A549 (cell line): Measurements from ENCODE around the gene ASXL2. TPM values are rescaled to one million over a fixed set of nuclear protein-coding genes. Genes with fewer than 3 reads are reported as not detected.

Source experiments
- ATAC-seq, 2 experiments: fragments of 200-7000 bp in 1 of 2; fragments of >200 bp in 1 of 2; cut with Nextera tagmentation in 1 of 2; cut with Tn5 transposase in 1 of 2; 3 replicates each; pipeline versions ENCODE4 v1.8.0 to v1.9.1; 2018 to 2020; ENCODE audit warnings: mild to moderate bottlenecking in 1 of 2, moderate library complexity in 1 of 2
- CTCF ChIA-PET: fragments of 300-600 bp; sonication (Branson Sonifier 250); formaldehyde crosslinking; extraction: SDS; loops from one replicate; lab custom pipeline; 2021; ENCODE audit warnings: antibody characterized with exemption, inconsistent platforms; lab: Yijun Ruan, JAX
- POLR2A ChIA-PET: fragments of 350-600 bp; formaldehyde crosslinking; extraction: SDS; loops from one replicate; lab custom pipeline; 2021; ENCODE audit warnings: antibody characterized with exemption, inconsistent platforms; lab: Yijun Ruan, JAX
- DNase-seq, 2 experiments: peaks; one replicate each; pipeline versions ENCODE4 v3.0.0 to v3.0.0-alpha.2; 2011 to 2016; ENCODE audit warnings: low read depth in 1 of 2, low spot score in 1 of 2
- FAIRE-seq: peaks from 2 replicates; lab custom pipeline; 2011; peaks lifted over from hg19 to GRCh38; lab: Jason Lieb, UNC
- H3K27ac ChIP-seq, 2 experiments: fragments of >200 bp; sonication (Bioruptor Twin); formaldehyde crosslinking; 3 replicates each; pipeline ENCODE4 v1.5.1; 2016 to 2017
- H3K4me1 ChIP-seq: fragments of >200 bp; sonication (Bioruptor Twin); formaldehyde crosslinking; 3 replicates; pipeline ENCODE4 v1.6.1; 2016
- H3K4me2 ChIP-seq: fragments of >200 bp; sonication (Bioruptor Twin); formaldehyde crosslinking; 3 replicates; pipeline ENCODE4 v1.6.1; 2016
- H3K4me3 ChIP-seq: fragments of >200 bp; sonication (Bioruptor Twin); formaldehyde crosslinking; 3 replicates; pipeline ENCODE4 v1.5.1; 2016
- H3K9me3 ChIP-seq: fragments of >200 bp; sonication (Bioruptor Twin); formaldehyde crosslinking; 3 replicates; pipeline ENCODE4 v1.6.1; 2016
- BHLHE40 ChIP-seq: IDR thresholded peaks from 2 replicates; pipeline ENCODE4 v1.6.1; 2012; ENCODE audit warnings: low read depth, low read length, inconsistent platforms
- CBX2 ChIP-seq: fragments of 200-600 bp; sonication (generic); IDR thresholded peaks from 2 replicates; pipeline ENCODE4 v1.6.1; 2016; ENCODE audit warnings: low read depth, mild to moderate bottlenecking, borderline replicate concordance
- CEBPB ChIP-seq, 2 experiments: fragments of >200 bp in 1 of 2; sonication (Bioruptor Twin) in 1 of 2; formaldehyde crosslinking in 1 of 2; IDR thresholded peaks; 2 replicates each; pipeline ENCODE4 v1.6.1; 2012 to 2016
- EHF ChIP-seq: fragments of 250-450 bp; sonication (Bioruptor Pico); IDR thresholded peaks from 2 replicates; pipeline ENCODE4 v1.5.0; 2020; ENCODE audit warnings: mild to moderate bottlenecking
- EHMT2 ChIP-seq: fragments of 200-600 bp; sonication (generic); IDR thresholded peaks from 2 replicates; pipeline ENCODE4 v1.6.1; 2016; ENCODE audit warnings: antibody characterized with exemption, low read depth, mild to moderate bottlenecking, moderate library complexity
- EP300 ChIP-seq, 2 experiments: fragments of >200 bp; sonication (Bioruptor Twin); formaldehyde crosslinking; IDR thresholded peaks; 2 replicates in 1 of 2; 3 replicates in 1 of 2; pipeline ENCODE4 v1.6.1; 2016 to 2017
- FOSB ChIP-seq: fragments of 250-450 bp; sonication (Bioruptor Pico); IDR thresholded peaks from 2 replicates; pipeline ENCODE4 v1.5.0; 2020; ENCODE audit warnings: mild to moderate bottlenecking, moderate library complexity
- FOSL2 ChIP-seq, 2 experiments: fragments of 450-650 bp in 1 of 2; fragments of >200 bp in 1 of 2; sonication (Bioruptor Twin) in 1 of 2; formaldehyde crosslinking; IDR thresholded peaks; 2 replicates each; pipeline versions ENCODE4 v1.5.0 to v1.6.1; 2016 to 2020; ENCODE audit warnings: mild to moderate bottlenecking in 1 of 2, moderate library complexity in 1 of 2
- HDAC2 ChIP-seq: fragments of 200-600 bp; sonication (generic); IDR thresholded peaks from 2 replicates; pipeline ENCODE4 v1.6.1; 2016
- HEYL ChIP-seq: fragments of 250-450 bp; sonication (Bioruptor Pico); IDR thresholded peaks from 2 replicates; pipeline ENCODE4 v1.8.0; 2021; ENCODE audit warnings: mild to moderate bottlenecking, moderate library complexity
- HOXB5 ChIP-seq: fragments of 250-450 bp; sonication (Bioruptor Pico); IDR thresholded peaks from 2 replicates; pipeline ENCODE4 v1.5.0; 2020; ENCODE audit warnings: mild to moderate bottlenecking, moderate library complexity
- JUN ChIP-seq, 2 experiments: fragments of >200 bp; sonication (Bioruptor Twin); formaldehyde crosslinking; IDR thresholded peaks; 2 replicates in 1 of 2; 3 replicates in 1 of 2; pipeline ENCODE4 v1.6.1; 2016 to 2017
- JUNB ChIP-seq: fragments of >200 bp; sonication (Bioruptor Twin); formaldehyde crosslinking; IDR thresholded peaks from 2 replicates; pipeline ENCODE4 v1.6.1; 2016
- KDM1A ChIP-seq: fragments of 200-600 bp; sonication (generic); IDR thresholded peaks from 2 replicates; pipeline ENCODE4 v1.6.1; 2016; ENCODE audit warnings: low read depth, mild to moderate bottlenecking
- MAFK ChIP-seq: fragments of 450-650 bp; IDR thresholded peaks from 2 replicates; pipeline ENCODE4 v1.6.1; 2014; ENCODE audit not compliant: partially characterized antibody
- MAX ChIP-seq: IDR thresholded peaks from 2 replicates; pipeline ENCODE4 v1.6.1; 2012
- NFE2L2 ChIP-seq: fragments of 150-350 bp; conservative IDR thresholded peaks from 2 replicates; pipeline ENCODE4 v1.6.1; 2014; ENCODE audit warnings: low read length
- PHF8 ChIP-seq: fragments of 200-600 bp; sonication (generic); IDR thresholded peaks from 2 replicates; pipeline ENCODE4 v1.6.1; 2016; ENCODE audit warnings: low read depth, mild to moderate bottlenecking, antibody characterized with exemption, moderate library complexity, borderline replicate concordance
- POLR2A ChIP-seq: IDR thresholded peaks from 2 replicates; pipeline ENCODE4 v1.6.1; 2012; ENCODE audit warnings: mild to moderate bottlenecking, low read length
- RARB ChIP-seq: fragments of 250-450 bp; sonication (Bioruptor Pico); IDR thresholded peaks from 2 replicates; pipeline ENCODE4 v1.8.0; 2021; ENCODE audit warnings: mild to moderate bottlenecking, moderate library complexity
- RCOR1 ChIP-seq: fragments of 150-350 bp; IDR thresholded peaks from 2 replicates; pipeline ENCODE4 v1.6.1; 2014; ENCODE audit warnings: antibody characterized with exemption, low read length, low read depth
- REST ChIP-seq: fragments of 200-600 bp; sonication (generic); IDR thresholded peaks from 2 replicates; pipeline ENCODE4 v1.6.1; 2016; ENCODE audit warnings: antibody characterized with exemption, mild to moderate bottlenecking, moderate library complexity
- RFX5 ChIP-seq: fragments of 450-650 bp; IDR thresholded peaks from 2 replicates; pipeline ENCODE4 v1.7.1; 2014; ENCODE audit warnings: antibody characterized with exemption, mild to moderate bottlenecking, moderate library complexity
- SREBF2 ChIP-seq: fragments of 450-650 bp; IDR thresholded peaks from 2 replicates; pipeline ENCODE4 v1.6.1; 2014; ENCODE audit warnings: mild to moderate bottlenecking, moderate library complexity
- TFCP2L1 ChIP-seq: fragments of 250-450 bp; sonication (Bioruptor Pico); IDR thresholded peaks from 2 replicates; pipeline ENCODE4 v1.5.0; 2021; ENCODE audit warnings: mild to moderate bottlenecking
- TP53 ChIP-seq: fragments of 250-450 bp; sonication (Bioruptor Pico); IDR thresholded peaks from 2 replicates; pipeline ENCODE4 v1.5.0; 2021; ENCODE audit warnings: mild to moderate bottlenecking, moderate library complexity
- ZNF302 ChIP-seq: fragments of 250-450 bp; sonication (Bioruptor Pico); IDR thresholded peaks from 2 replicates; pipeline ENCODE4 v1.9.0; 2021; ENCODE audit warnings: inconsistent platforms, mild to moderate bottlenecking, moderate library complexity
- ZSCAN20 ChIP-seq: fragments of 250-450 bp; sonication (Bioruptor Pico); IDR thresholded peaks from 2 replicates; pipeline ENCODE4 v1.8.0; 2022; ENCODE audit warnings: mild to moderate bottlenecking, moderate library complexity
- WGBS: methylation state at CpG from one replicate; pipeline ENCODE4 v1.1.6; 2017; ENCODE audit errors: missing lambda C conversion rate; 5-methylcytosine and 5-hydroxymethylcytosine counted together
- polyA plus RNA-seq, 4 experiments: library from polyadenylated mRNA; depleted of rRNA in 3 of 4; stranded (reverse); fragments of >200 nt; fragmentation: RNase III in 1 of 4; extraction: RNeasy Plus Mini Kit Qiagen cat#74134 plus additional on column Dnase treatment in 1 of 4; gene quantifications; 2 replicates in 3 of 4; 3 replicates in 1 of 4; pipeline ENCODE4 v1.2.3, GENCODE V29; 2011 to 2017
- TF ChIP-seq, protein P1 (sequence below): fragments of 250-450 bp; sonication (Bioruptor Pico); IDR thresholded peaks from 2 replicates; pipeline ENCODE4 v1.5.0; 2020; ENCODE audit warnings: low read depth, mild to moderate bottlenecking, moderate library complexity
- TF ChIP-seq, protein P2 (sequence below): IDR thresholded peaks from 2 replicates; pipeline ENCODE4 v1.6.1; 2012
- TF ChIP-seq, protein P3 (sequence below): fragments of 450-650 bp; IDR thresholded peaks from 2 replicates; pipeline ENCODE4 v1.6.1; 2014; ENCODE audit warnings: antibody characterized with exemption

Gene ASXL2
- polyA plus RNA-seq, 2 of the 4 experiments (the other 2 are of a cell fraction) = 10.3 to 26.4 TPM

DNA sequence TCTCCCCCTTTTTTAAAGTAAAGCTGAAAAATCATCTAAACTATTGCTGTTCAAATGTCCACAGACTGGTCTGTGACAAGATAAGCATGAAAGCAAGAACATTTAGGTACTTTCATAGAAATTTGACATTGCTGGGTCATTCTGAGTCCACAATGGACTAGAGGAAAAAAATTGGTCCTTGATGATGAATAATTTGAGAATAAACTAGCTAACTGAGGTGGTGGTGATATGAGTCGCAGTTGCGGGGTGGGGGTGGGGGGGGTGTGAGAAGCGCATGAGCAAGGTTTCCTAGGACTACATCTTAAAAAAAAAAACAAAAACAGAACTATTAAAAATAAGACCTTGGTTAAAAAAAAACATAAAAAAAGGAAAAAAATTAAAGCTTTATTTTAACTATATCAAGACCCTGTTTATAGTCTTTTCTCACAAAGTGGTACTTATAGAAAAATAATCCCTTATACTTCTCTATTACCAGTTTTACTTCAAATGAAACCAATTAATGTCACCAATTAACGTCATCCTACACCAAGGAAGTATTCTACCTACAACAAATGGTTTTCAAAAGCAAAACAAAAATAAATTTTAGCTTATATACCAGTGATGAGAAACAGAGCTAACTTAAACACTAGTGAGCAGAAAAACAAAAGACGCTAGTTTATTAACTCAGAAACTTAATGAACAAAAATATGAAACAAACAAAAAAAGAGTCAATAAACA lies 88.1 kb downstream of the ASXL2 start:
- ChIA-PET POLR2A (interaction anchor here (0.7 to 0.8 kb wide), 2 partner anchors 12 to 22 kb away, joined by 4 read pairs; no protein-coding TSS in a partner anchor), CTCF (interaction anchor here (1.1 to 1.6 kb wide), 3 partner anchors 57 to 394 kb away, joined by 3 to 6 read pairs (median 3); no protein-coding TSS in a partner anchor)

DNA sequence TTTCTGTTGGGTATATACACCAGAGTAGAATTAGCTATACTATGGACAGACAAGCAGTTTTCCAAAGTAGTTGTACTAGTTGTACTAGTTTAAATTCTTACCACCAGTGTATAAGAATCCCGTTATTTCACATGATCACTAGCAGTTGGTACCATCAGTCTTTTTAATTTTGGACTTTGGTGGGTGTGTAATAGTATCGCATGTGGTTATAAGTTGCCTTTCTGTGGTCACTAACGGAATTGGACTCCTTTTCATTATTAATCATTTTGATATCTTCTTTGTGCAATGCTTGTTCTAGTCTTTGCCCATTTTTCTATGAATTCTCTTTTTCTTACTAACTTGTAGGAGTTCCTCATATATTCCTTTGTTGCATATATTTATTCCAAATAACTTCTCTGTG lies 89.8 kb downstream of the ASXL2 start:
- DNase-seq = no peak
- FAIRE-seq = peak; percentile 49
- Histone ChIP-seq H3K4me1 (peaks cover 13% of the 10 kb centered on the region), H3K9me3 (no peaks in the 10 kb centered on the region), H3K27ac (no peak overlapping the region), H3K4me2 (no peak overlapping the region), H3K4me3 (no peak overlapping the region)
- CTCF ChIA-PET = no interaction called here
- TF ChIP-seq RCOR1 (no peak), FOSL2 (IDR thresholded peaks at IDR 0.05) (no peak), FOSL2 (CRISPR knock-in tag; IDR thresholded peaks at IDR 0.05) (no peak), POLR2A (no peak), EHMT2 (no peak), EP300 (IDR thresholded peaks at IDR 0.05) (no peak), ZNF302 (CRISPR knock-in tag) (no peak), HEYL (CRISPR knock-in tag) (no peak), HOXB5 (CRISPR knock-in tag) (no peak), TFCP2L1 (CRISPR knock-in tag) (no peak), JUNB (no peak), JUN (IDR thresholded peaks at IDR 0.05) (no peak), ZSCAN20 (CRISPR knock-in tag) (no peak), MAFK (no peak), NFE2L2 (no peak), RFX5 (no peak)
- TF ChIP-seq, protein P1, sequence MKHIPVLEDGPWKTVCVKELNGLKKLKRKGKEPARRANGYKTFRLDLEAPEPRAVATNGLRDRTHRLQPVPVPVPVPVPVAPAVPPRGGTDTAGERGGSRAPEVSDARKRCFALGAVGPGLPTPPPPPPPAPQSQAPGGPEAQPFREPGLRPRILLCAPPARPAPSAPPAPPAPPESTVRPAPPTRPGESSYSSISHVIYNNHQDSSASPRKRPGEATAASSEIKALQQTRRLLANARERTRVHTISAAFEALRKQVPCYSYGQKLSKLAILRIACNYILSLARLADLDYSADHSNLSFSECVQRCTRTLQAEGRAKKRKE (CRISPR knock-in tag) = no peak
- TF ChIP-seq, protein P2, sequence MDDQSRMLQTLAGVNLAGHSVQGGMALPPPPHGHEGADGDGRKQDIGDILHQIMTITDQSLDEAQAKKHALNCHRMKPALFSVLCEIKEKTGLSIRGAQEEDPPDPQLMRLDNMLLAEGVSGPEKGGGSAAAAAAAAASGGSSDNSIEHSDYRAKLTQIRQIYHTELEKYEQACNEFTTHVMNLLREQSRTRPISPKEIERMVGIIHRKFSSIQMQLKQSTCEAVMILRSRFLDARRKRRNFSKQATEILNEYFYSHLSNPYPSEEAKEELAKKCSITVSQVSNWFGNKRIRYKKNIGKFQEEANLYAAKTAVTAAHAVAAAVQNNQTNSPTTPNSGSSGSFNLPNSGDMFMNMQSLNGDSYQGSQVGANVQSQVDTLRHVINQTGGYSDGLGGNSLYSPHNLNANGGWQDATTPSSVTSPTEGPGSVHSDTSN = no peak
- TF ChIP-seq, protein P3, sequence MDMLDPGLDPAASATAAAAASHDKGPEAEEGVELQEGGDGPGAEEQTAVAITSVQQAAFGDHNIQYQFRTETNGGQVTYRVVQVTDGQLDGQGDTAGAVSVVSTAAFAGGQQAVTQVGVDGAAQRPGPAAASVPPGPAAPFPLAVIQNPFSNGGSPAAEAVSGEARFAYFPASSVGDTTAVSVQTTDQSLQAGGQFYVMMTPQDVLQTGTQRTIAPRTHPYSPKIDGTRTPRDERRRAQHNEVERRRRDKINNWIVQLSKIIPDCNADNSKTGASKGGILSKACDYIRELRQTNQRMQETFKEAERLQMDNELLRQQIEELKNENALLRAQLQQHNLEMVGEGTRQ = no peak
- POLR2A ChIA-PET = no interaction called here
- no peak for ATAC-seq
- WGBS = 96% methylated on average over 3 of the region's 3 CpGs

More for the DNA sequence above, 88.1 kb downstream of the ASXL2 start:
- Histone ChIP-seq H3K4me3 (no peak overlapping the region), H3K9me3 (no peaks in the 10 kb centered on the region), H3K4me2 (peak overlapping the region; percentile 38), H3K27ac (no peak overlapping the region), H3K4me1 (peaks cover 13% of the 10 kb centered on the region)
- ATAC-seq (no peak), FAIRE-seq (no peak), DNase-seq (no peak)
- 75% methylated on average over 4 of the region's 5 CpGs for WGBS
- TF ChIP-seq MAX = no peak
- no peak for TF ChIP-seq KDM1A
- TF ChIP-seq RARB (CRISPR knock-in tag) = no peak
- TF ChIP-seq PHF8 = no peak
- TF ChIP-seq FOSB (CRISPR knock-in tag) = no peak
- TF ChIP-seq CBX2 = no peak
- TF ChIP-seq TP53 (CRISPR knock-in tag) = no peak
- no peak for TF ChIP-seq FOSL2 (IDR thresholded peaks at IDR 0.05)
- TF ChIP-seq FOSL2 (CRISPR knock-in tag; IDR thresholded peaks at IDR 0.05) = no peak
- TF ChIP-seq REST = no peak
- no peak for TF ChIP-seq CEBPB (IDR thresholded peaks at IDR 0.05)
- no peak for TF ChIP-seq JUNB
- no peak for TF ChIP-seq BHLHE40
- no peak for TF ChIP-seq HDAC2
- no peak for TF ChIP-seq SREBF2
- no peak for TF ChIP-seq EHMT2
- TF ChIP-seq ZSCAN20 (CRISPR knock-in tag) = no peak
- TF ChIP-seq ZNF302 (CRISPR knock-in tag) = no peak
- no peak for TF ChIP-seq EHF (CRISPR knock-in tag)
